SH-SY5Y (cell line): ENCODE data around the gene PPIP5K2.

Experiments used
- GATA2 ChIP-seq: IDR thresholded peaks from 2 replicates; pipeline ENCODE4 v1.6.1; 2011; ENCODE audit warnings: mild to moderate bottlenecking, low read depth, low read length
- GATA3 ChIP-seq: IDR thresholded peaks from 2 replicates; pipeline ENCODE4 v1.6.1; 2011; ENCODE audit warnings: low read depth, mild to moderate bottlenecking, low read length, moderate library complexity

- no peak for TF ChIP-seq GATA3
- TF ChIP-seq GATA2: no peak
Measured at GRCh38 chr5:103205991-103206700, 86.0 kb downstream of the PPIP5K2 start.
